Cerebellar nuclear complex (tissue), 1 donor: Measurements from ENCODE around the gene MYH9.

ENCODE experiments used
- DNase-seq, 2 experiments: peaks; one replicate each; lab custom pipeline; 2025; lab: John Stamatoyannopoulos, UW

Gene MYH9

DNA sequence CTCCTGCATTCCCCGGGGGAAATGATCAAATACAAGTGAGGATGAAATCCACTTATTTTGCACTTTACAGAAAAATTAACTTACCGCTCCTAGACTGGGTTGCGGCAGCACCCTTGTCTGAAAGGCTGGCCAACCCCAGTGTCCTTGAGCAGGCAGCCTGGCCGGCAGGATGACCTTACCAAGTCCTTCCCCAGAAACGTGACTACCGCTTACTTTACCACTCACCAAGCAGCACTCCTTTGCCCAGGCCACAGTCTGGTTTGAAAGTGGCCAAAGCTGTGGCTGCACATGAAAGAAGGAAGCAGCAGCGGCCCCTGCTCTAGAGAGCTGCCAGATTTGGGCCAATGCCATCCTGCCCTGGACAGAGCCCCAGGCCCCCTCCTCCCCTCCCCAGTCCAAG lies 20.3 kb downstream of the MYH9 start:
- DNase-seq: no peak

- DNase-seq: peak in 1 of 2 experiments; percentile 18
Measured at GRCh38 chr22:36367066-36367465, 20.7 kb downstream of the MYH9 start.

DNA sequence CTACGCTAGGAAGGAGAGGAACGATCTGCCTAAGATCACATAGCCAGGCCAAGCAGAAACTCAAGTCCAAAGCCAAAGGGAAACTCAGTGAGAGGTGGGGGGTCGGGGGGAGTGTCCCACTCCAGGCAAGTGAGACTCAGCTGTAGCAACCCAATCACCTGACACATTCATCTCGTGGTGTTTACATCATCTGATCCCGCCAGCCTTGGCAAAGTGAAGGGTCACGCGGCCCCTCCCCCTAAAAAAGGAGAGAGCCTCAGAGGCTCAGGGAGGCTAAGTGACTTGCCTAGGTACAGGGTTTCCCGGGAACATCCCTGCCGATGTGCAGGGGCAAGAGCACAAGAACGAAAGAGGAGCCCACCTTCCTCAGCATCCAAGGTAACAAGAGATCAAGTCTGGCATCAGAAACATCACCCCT lies 21.5 kb downstream of the MYH9 start:
- no peak for DNase-seq

DNA sequence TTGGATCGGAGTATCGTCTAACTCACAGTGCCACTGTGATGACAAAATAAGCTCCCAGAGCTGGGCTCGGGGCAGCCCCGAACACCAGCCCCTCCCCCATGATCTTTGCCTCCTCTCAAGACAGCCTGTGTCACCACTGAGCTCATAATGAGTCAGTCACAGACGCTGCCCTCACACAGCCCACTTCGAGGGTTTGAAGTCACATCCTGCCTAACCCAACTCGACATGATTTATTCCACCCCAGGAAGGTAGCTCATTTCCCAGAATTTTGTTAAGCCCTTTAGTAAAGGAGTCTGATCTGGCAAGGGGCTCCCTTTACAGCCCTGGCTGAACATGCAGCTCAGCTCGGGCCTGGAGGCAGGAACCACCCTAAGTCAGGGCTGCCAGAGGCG lies 22.8 kb downstream of the MYH9 start:
- no peak for DNase-seq

- no peak for DNase-seq
Measured at GRCh38 chr22:36364255-36365019, 23.3 kb downstream of the MYH9 start.

DNA sequence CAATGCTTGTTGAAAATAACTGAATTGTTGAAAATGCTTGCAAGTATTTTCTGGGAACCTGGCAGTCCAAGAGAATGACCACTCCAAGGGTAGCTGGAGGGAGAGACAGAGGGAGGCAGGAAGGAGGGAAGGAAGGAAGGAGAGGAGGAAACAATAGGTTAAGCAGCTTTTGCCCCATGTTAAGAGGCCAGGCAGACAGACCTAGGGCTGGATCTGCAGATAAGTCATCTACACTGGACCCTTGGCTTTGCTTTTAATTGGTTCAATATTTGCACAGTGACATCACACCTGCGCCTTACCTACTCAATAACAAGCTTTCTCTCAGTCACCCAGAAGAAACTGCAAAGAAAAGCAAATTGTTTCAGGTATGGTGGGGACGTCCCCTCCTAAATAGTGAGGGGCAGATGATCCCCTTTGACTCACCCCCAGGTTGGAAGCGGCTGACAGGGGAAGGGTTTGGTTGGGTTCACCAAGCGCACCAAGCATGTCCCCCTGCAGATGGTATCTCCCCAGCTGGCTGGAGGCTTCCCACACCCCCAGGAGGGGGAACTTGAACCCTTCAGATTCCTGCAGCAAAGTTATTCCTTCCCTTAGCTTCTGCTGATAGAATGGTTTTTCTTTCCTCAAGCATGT lies 24.3 kb downstream of the MYH9 start:
- no peak for DNase-seq

DNA sequence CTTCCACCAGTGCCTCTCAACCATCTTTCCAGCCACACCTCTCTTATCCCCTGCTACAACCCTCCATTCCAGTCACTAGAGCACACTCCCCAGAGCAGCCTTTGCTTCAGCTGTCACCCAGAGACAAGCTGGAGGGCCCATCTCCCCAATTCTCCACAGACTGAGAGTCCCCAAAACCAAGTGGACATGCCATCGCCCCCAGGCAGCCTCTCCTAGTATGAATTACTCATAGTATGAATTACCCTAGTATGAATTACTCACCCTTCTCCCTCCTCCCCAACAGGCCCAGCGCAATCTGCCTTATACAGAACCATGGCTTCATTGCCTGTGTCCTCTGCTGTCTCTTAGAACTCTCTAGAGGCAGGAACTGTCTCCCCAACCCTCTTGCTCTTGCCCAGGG lies 24.8 kb downstream of the MYH9 start:
- DNase-seq: no peak

- DNase-seq: no peak
Measured at GRCh38 chr22:36362075-36362474, 25.7 kb downstream of the MYH9 start.

GRCh38 chr22:36360871-36361383 lies 26.8 kb downstream of the MYH9 start:
- DNase-seq: no peak

- DNase-seq: no peak
Measured at GRCh38 chr22:36360011-36360410, 27.8 kb downstream of the MYH9 start.

- DNase-seq: no peak
Measured at GRCh38 chr22:36359470-36359996, 28.2 kb downstream of the MYH9 start.

GRCh38 chr22:36358533-36359469 lies 29.0 kb downstream of the MYH9 start:
- DNase-seq: no peak

DNA sequence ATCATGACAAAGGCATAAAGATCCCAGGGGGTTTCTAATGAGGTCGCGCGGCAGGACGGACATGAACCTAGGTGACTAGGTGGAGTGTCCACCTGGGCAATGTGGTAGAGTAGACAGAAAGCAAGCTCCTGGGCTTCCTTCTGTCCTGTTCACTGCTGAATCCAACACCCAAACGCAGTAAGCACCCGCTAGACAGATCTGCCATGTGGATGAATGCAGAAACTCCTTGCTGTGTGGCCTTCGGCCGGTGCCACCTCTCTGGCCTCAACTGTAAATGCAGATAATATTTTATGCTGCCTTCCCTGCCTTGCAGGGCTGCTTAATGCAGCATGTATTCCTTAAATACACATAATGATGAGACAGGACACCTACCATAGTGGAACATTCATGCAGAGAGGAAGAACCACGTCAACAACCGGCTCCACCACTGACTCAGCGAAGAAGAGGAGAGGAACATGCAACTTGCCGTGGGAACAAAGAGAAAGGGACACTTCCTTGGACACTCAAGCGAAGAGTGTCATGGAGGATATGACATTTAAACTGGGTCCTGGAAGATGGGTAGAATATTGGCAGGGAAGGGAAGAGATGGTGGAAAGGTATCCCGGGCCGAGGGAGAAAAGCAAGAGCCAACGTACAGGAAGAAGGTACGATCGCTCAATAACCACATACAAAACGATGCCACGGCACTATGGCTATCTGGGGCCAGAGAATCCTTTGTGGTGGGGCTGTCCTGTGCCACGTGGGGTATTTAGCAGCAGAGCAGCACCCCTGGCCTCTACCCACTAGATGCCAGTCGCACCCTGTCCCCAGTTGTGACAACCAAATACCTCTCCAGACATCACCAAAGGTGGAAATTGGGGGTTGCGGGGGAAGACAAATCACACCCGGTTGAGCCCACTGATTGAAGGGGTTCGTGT lies 30.8 kb downstream of the MYH9 start:
- no peak for DNase-seq

DNA sequence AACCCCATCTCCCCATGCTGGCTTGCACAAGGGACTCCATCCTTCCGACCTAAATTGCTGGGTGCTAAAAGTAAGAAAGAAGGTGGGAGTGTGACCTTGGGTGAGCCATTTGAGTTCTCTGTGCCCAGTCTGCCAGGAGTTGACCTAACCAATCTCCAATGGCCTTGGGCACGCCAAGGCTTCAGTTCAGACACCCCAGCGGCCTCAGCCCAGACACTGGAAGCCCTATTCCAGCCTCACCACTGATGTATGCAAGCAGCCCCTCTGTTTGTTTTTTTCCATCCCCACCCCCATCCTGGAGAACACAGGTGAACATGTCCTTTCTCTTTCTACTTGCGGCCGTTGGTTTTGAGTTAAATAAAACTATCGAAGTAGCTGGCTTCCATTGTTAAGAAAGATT lies 31.9 kb downstream of the MYH9 start:
- no peak for DNase-seq

- DNase-seq: no peak
Measured at GRCh38 chr22:36355362-36355761, 32.4 kb downstream of the MYH9 start.

DNA sequence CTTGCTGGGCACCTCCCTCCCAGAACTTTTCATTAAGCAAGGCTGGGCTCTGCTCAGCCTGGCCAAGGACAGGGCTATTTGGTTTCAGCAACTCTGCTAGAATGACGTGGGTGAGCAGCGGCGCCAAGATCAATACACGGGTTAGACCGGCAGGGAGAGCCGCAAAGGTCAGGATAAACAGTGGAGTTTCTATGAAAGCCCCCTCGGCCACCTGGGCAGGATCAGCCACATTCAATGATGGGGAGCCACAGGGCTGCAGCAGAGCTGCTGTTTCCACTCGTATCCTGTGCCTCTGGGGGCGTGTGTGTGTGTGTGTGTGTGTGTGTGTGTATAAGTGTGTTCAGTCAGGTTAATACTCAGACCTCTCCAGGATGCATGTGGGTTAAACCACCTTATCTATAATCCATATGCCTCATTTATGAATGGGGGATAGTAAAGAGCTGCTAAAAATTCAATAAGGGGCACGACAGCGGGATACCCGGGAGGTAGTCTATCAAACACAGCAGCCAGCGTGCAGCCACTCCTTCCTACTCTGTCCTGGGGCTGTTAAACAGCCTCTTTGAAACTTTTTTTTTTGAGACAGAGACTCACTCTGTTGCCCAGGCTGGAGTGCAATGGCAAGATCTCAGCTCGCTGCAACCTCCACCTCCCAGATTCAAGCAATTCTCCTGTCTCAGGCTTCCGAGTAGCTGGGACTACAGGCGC lies 34.8 kb downstream of the MYH9 start:
- DNase-seq: no peak

DNA sequence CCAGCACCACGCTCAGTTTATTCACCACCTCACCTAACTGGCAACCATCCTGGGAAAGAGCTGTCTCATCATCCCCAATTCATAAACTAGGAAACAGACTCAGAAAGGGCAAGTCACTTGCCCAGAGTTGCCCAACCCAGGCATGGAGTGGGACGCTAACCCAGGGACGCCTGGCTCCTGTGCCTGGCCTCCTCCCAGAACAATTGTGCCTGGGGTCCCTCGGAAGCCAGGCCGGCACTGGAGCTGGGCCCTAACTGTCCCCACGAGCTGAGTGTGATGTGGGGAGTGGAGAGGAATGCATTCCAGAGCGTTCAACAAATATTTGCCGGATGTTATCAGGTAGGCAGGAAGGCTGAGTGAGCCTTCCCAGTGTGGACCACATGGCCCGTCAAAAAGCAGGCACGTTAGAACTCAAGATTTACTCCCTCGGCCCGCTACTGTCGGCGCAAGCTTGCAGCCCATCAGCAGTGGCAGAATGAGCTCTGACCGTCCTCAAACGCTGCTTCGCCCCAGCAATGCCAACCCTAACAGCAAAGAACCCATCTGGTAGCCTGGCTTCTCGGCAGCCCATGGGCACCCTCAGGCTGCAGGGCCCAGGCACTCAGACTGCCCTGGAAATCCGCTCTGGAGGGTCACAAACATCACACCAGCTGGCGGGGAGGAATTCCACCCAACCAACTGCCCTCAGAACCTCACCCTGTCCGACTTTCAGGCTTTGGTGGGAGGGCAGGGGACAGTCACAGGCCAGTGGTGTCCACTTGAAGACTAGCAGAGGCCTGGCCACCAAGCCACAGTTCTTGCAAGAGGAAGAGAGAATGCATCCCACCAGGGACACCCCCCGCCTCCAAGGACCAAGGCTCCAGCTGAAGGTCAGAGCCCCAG lies 35.6 kb downstream of the MYH9 start:
- no peak for DNase-seq

DNA sequence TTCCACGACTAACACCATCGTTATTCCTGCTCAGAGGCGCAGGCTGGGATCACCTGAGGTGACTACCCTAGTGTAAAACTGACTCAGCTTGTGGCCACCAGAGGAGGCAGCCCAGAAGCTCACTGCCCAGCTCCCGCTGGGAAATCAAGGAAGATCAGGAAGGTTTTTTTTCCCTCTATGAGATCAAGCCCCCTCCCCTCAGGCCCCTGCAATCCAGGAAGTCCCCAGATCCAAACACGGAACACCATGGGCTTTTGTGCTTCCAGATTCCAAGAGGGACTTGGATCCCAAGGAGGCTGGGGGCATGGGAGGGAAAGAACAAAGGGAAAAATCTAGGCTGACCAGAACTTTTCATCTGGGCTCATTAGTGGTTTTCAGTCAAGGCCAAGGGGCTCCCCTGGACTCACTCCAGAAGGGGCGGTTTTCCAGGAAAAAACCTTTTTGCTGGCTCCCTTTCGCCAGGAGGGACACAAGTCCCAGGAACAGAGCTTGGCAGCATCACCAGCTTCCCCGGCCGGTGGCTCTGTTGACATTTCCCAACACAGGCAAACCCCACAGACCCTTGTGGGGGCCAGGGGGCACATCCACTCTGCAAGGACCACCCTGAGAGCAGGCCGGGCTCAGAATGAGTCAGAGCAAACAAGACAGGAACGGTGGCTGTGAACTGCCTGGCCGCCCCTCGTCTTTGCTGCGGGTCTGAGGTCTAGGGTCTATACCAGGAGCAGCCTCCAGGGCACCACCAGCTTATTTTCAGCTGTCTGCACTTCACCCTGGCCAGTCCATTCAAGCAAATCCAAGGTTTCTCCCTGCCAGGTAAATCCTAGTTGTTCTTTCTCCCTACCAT lies 36.8 kb downstream of the MYH9 start:
- no peak for DNase-seq
